Measurements from ENCODE around the gene FTL. TPM values are rescaled to one million over a fixed set of nuclear protein-coding genes. Genes with fewer than 3 reads are reported as not detected.

The FTL gene
- total RNA-seq, 4 donors from 2014 or later = 2,478 to 4,094 (median 2,824) TPM

DNA sequence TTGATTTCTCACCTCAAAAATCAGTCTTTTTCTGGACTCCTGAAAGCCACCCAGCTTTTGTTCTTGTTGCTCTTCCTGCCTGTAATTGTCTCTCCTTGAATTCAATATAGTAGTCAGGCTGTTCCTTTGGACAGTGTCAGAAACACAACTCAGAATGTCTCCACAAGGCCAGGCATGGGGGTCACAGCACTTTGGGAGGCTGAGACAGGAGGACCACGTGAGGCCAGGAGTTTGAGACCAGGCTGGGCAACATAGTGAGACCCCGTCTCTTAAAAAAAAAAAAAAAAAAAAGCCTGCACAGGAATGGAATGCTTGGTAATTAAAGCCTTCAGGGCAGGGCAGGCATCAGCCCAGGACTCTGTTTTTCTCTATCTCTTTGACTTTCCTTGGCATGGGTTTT lies 19.3 kb upstream of the FTL start:
- peaks cover 0 to 5% (median 0%) of the 10 kb centered on the region in 3 donors for H3K9me3 ChIP-seq
- no peaks in the 10 kb centered on the region for H3K4me1 ChIP-seq
- no CpG with 5 or more reads among the region's 2 CpGs for WGBS, 2 donors (ENCODE audit: low coverage in 1 of 2)
- no peaks in the 10 kb centered on the region for H3K36me3 ChIP-seq
- TF ChIP-seq POLR2AphosphoS5 (IDR thresholded peaks at IDR 0.05) = no peak
- no peak for TF ChIP-seq POLR2A (IDR thresholded peaks at IDR 0.05)
- no peak for TF ChIP-seq EP300 (IDR thresholded peaks at IDR 0.05)
- TF ChIP-seq, protein P1, sequence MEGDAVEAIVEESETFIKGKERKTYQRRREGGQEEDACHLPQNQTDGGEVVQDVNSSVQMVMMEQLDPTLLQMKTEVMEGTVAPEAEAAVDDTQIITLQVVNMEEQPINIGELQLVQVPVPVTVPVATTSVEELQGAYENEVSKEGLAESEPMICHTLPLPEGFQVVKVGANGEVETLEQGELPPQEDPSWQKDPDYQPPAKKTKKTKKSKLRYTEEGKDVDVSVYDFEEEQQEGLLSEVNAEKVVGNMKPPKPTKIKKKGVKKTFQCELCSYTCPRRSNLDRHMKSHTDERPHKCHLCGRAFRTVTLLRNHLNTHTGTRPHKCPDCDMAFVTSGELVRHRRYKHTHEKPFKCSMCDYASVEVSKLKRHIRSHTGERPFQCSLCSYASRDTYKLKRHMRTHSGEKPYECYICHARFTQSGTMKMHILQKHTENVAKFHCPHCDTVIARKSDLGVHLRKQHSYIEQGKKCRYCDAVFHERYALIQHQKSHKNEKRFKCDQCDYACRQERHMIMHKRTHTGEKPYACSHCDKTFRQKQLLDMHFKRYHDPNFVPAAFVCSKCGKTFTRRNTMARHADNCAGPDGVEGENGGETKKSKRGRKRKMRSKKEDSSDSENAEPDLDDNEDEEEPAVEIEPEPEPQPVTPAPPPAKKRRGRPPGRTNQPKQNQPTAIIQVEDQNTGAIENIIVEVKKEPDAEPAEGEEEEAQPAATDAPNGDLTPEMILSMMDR (IDR thresholded peaks at IDR 0.05) = no peak
- no peak for ATAC-seq
- no peak overlapping the region for H3K4me3 ChIP-seq
- H3K27ac ChIP-seq = no peak overlapping the region
- H3K27me3 ChIP-seq = no peaks in the 10 kb centered on the region

DNA sequence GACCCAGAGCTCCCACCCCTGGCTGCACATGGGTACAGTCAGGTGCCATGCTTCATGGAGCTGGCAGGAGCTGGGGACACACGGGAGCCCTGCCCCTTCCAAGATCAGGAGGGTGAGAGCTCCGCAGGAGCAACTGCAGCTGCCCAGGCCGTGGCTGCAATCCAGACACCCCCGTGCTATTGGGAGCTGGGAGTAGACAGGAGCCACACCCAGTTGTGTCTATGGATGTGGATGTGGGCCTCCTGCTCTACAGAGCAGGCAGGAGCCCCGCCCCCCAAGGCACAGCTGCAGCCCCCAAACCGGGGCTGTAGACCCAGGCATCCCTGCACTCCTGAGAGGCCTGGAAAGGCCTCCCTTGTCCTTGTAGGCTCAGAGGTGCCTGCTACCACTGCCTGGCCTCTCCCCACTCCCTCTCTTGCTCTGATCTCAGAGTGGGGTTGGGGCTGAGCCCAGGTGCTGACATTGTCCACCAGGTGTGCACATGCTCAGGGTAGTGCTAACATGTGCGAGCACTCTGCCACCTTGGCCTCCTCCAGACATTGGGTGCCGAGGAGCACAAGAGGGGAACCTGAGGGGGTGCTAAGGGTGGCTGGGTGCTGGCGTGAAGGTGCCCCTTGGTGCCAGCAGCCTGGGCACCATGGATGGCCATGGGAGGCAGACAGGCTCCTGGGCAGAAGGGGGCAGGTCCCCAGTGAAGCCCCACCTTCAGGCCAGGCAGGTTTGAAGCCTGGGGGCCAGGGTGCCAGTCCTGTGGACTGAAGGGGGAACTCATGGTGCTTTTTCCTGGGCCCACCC lies 18.4 kb upstream of the FTL start:
- no peaks in the 10 kb centered on the region for H3K36me3 ChIP-seq
- H3K27ac ChIP-seq = no peak overlapping the region
- H3K4me1 ChIP-seq = no peaks in the 10 kb centered on the region
- WGBS, 2 donors (ENCODE audit: low coverage in 1 of 2) = no CpG with 5 or more reads among the region's 9 CpGs
- H3K27me3 ChIP-seq = no peaks in the 10 kb centered on the region
- TF ChIP-seq POLR2AphosphoS5 (IDR thresholded peaks at IDR 0.05) = no peak
- no peak for TF ChIP-seq POLR2A (IDR thresholded peaks at IDR 0.05)
- no peak for TF ChIP-seq EP300 (IDR thresholded peaks at IDR 0.05)
- TF ChIP-seq, protein P1 (IDR thresholded peaks at IDR 0.05) = no peak
- H3K9me3 ChIP-seq = no peaks in the 10 kb centered on the region
- ATAC-seq = no peak
- H3K4me3 ChIP-seq = no peak overlapping the region

DNA sequence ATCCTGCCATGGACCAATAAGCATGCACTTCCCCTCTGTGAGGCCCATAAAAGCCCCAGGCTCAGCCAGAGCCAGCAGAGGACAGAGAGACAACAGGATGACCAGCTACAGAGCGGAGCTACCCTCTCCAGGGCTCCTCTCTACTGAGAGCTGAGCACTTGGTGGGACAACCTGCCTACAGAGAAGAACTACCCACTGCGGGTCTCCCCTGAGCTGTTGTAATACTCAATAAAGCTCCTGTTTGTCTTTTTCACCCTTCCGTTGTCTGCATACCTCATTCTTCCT lies 17.9 kb upstream of the FTL start:
- no peaks in the 10 kb centered on the region for H3K9me3 ChIP-seq
- no peaks in the 10 kb centered on the region for H3K36me3 ChIP-seq
- no peaks in the 10 kb centered on the region for H3K4me1 ChIP-seq
- H3K27ac ChIP-seq = no peak overlapping the region
- H3K4me3 ChIP-seq = no peak overlapping the region
- WGBS, 2 donors (ENCODE audit: low coverage in 1 of 2) = 90% methylated on average over 2 of the region's 3 CpGs; no CpG with 5 or more reads in 1 of the 2 donors
- H3K27me3 ChIP-seq = no peaks in the 10 kb centered on the region
- TF ChIP-seq POLR2A (IDR thresholded peaks at IDR 0.05) = no peak
- no peak for TF ChIP-seq POLR2AphosphoS5 (IDR thresholded peaks at IDR 0.05)
- TF ChIP-seq, protein P1 (IDR thresholded peaks at IDR 0.05) = no peak
- TF ChIP-seq EP300 (IDR thresholded peaks at IDR 0.05) = no peak
- no peak for ATAC-seq

DNA sequence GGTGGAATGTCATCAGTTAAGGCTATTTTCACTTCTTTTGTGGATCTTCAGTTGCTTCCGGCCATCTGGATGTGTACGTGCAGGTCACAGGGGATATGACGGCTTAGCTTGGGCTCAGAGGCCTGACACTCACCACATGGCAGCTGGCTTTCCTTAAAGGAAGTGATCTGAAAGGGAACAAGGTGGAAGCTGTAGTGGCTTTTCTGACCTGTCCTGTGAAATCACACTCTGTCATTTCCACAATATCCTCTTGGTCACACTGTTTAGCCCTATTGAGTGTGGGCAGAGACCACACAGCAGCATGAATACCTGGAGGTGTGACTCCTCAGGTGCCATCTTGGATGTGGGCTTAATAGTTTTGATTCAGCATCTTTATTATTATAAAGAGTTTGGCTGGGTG lies 14.9 kb upstream of the FTL start:
- H3K9me3 ChIP-seq = no peaks in the 10 kb centered on the region
- no peaks in the 10 kb centered on the region for H3K27me3 ChIP-seq
- TF ChIP-seq EP300 (IDR thresholded peaks at IDR 0.05) (no peak), POLR2AphosphoS5 (IDR thresholded peaks at IDR 0.05) (no peak), POLR2A (IDR thresholded peaks at IDR 0.05) (no peak)
- TF ChIP-seq, protein P1 (IDR thresholded peaks at IDR 0.05) = no peak
- WGBS, 2 donors (ENCODE audit: low coverage in 1 of 2) = 61% methylated on average over 3 of the region's 3 CpGs; no CpG with 5 or more reads in 1 of the 2 donors
- H3K4me3 ChIP-seq = no peak overlapping the region
- peaks cover 0 to 10% (median 0%) of the 10 kb centered on the region in 3 donors for H3K4me1 ChIP-seq
- H3K27ac ChIP-seq = no peak overlapping the region
- no peak for ATAC-seq
- no peaks in the 10 kb centered on the region for H3K36me3 ChIP-seq
